GM12873 (cell line): Measurements from ENCODE around the gene SLC35F1.

Source experiments
- TF ChIP-seq, protein P1 (sequence below): IDR thresholded peaks from 2 replicates; pipeline ENCODE4 v1.5.1; 2012; ENCODE audit warnings: low read depth, mild to moderate bottlenecking, moderate library complexity, low read length, control low read depth; ENCODE audit not compliant: insufficient read depth; ENCODE audit errors: missing control alignments

The SLC35F1 gene

GRCh38 chr6:118298476-118299427, 391.7 kb downstream of the SLC35F1 start:
- TF ChIP-seq, protein P1, sequence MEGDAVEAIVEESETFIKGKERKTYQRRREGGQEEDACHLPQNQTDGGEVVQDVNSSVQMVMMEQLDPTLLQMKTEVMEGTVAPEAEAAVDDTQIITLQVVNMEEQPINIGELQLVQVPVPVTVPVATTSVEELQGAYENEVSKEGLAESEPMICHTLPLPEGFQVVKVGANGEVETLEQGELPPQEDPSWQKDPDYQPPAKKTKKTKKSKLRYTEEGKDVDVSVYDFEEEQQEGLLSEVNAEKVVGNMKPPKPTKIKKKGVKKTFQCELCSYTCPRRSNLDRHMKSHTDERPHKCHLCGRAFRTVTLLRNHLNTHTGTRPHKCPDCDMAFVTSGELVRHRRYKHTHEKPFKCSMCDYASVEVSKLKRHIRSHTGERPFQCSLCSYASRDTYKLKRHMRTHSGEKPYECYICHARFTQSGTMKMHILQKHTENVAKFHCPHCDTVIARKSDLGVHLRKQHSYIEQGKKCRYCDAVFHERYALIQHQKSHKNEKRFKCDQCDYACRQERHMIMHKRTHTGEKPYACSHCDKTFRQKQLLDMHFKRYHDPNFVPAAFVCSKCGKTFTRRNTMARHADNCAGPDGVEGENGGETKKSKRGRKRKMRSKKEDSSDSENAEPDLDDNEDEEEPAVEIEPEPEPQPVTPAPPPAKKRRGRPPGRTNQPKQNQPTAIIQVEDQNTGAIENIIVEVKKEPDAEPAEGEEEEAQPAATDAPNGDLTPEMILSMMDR, result no peak

GRCh38 chr6:118299457-118299856, 392.4 kb downstream of the SLC35F1 start:
- TF ChIP-seq, protein P1, result no peak

DNA sequence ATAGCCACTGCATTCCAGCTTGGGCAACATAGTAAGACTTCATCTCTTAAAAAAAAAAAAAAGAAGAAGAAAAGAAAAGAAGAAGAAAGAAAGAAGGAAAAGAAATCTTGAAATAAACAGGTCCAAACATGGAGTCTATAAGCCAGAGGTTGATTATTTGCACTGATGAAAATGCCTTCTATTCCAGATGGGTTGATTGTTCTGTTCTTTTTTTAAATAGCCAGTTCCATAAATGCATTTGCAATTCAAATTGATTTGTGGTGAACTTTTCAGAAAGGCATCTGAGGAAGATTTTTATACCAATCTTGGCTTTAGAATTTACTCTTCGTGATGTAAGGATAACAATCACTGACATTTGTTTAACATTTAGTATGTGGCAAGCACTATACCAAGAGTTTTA, 397.3 kb downstream of the SLC35F1 start:
- TF ChIP-seq, protein P1, result no peak

- TF ChIP-seq, protein P1, result no peak
Measured at GRCh38 chr6:118305081-118305480, 398.0 kb downstream of the SLC35F1 start.

- TF ChIP-seq, protein P1, result no peak
Measured at GRCh38 chr6:118306392-118307238, 399.6 kb downstream of the SLC35F1 start.

DNA sequence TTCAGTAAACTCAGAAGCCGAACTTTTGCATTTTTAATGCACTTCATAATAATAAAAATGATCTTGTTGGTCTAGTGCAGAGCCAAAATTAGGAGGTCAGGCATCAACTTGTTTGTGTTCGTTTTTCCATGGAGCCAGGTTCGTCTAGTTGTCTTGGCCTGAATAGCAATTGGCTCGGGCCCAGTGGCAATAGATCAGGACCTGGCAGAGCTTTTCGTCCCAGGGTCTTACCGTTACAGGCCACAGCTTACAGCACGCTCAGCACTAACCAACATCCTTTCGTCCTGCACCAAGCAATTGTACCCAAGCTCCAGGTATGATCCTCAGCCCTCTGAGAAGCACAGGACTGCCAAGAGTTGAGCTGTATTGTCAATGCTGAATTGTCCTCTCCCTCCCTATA, 400.5 kb downstream of the SLC35F1 start:
- TF ChIP-seq, protein P1, result no peak
